ENCODE results near the gene TAF11L4.
"Not testable (repeated sequence)": the region's sequence is repeated elsewhere in the genome, so short reads cannot be mapped to it uniquely, and the experiment has no call there.

The TAF11L4 gene

GRCh38 chr5:17521501-17521900 lies at the start of gene TAF11L4:
Gene TAF11L4, plus strand, starts transcription at chr5:17521801.
- DNase-seq; intact Hi-C loops (cut with DNase I): not testable (repeated sequence)

- DNase-seq; intact Hi-C loops (cut with DNase I): not testable (repeated sequence)
These were observed 46.5 kb upstream of the TAF11L4 start for GRCh38 chr5:17475064-17475463.

- intact Hi-C loops (cut with DNase I), result no loop called here
- no peak for DNase-seq
These were observed 44.6 kb upstream of the TAF11L4 start for GRCh38 chr5:17477043-17477442.

GRCh38 chr5:17477573-17478265 lies 43.9 kb upstream of the TAF11L4 start:
- no peak for DNase-seq
- intact Hi-C loops (cut with DNase I), result no loop called here

GRCh38 chr5:17481378-17481777 lies 40.2 kb upstream of the TAF11L4 start:
- intact Hi-C loops (cut with DNase I), result no loop called here

GRCh38 chr5:17482790-17483189 lies 38.8 kb upstream of the TAF11L4 start:
- DNase-seq, result no peak
- intact Hi-C loops (cut with DNase I), result no loop called here

More at GRCh38 chr5:17481378-17481777, 40.2 kb upstream of the TAF11L4 start:
- DNase-seq, result no peak

- intact Hi-C loops (cut with DNase I), result not testable (repeated sequence)
- peak in 1 of 10 donors; percentile 59 for DNase-seq
These were observed 35.0 kb upstream of the TAF11L4 start for GRCh38 chr5:17486464-17487173.

- no peak for DNase-seq
- intact Hi-C loops (cut with DNase I), result no loop called here
These were observed 34.5 kb upstream of the TAF11L4 start for GRCh38 chr5:17487174-17487512.

GRCh38 chr5:17491257-17491656 lies 30.3 kb upstream of the TAF11L4 start:
- DNase-seq, result peak in 1 of 10 donors; percentile 73
- intact Hi-C loops (cut with DNase I), result not testable (repeated sequence)

GRCh38 chr5:17492770-17493169 lies 28.8 kb upstream of the TAF11L4 start:
- DNase-seq, result no peak
- intact Hi-C loops (cut with DNase I), result no loop called here

GRCh38 chr5:17497446-17497845 lies 24.2 kb upstream of the TAF11L4 start:
- DNase-seq, result no peak
- intact Hi-C loops (cut with DNase I), result no loop called here

- intact Hi-C loops (cut with DNase I); DNase-seq: not testable (repeated sequence)
These were observed 23.7 kb upstream of the TAF11L4 start, which contains the start of gene TAF11L2 for GRCh38 chr5:17497931-17498330. Gene TAF11L2, plus strand, starts transcription at chr5:17498231.

GRCh38 chr5:17511775-17512325 lies 9.8 kb upstream of the TAF11L4 start:
- DNase-seq, result peak in 3 of 10 donors; percentile 60 to 74 (median 64)
- intact Hi-C loops (cut with DNase I), result no loop called here

GRCh38 chr5:17517526-17517925 lies 4.1 kb upstream of the TAF11L4 start:
- DNase-seq, result peak in 2 of 10 donors; percentile 83 to 88
- intact Hi-C loops (cut with DNase I), result not testable (repeated sequence)

GRCh38 chr5:17518067-17518466 lies 3.5 kb upstream of the TAF11L4 start, which contains the start of gene TAF11L3:
Gene TAF11L3, plus strand, starts transcription at chr5:17518367.
- DNase-seq; intact Hi-C loops (cut with DNase I): not testable (repeated sequence)

- DNase-seq, result peak in 2 of 10 donors; percentile 15 to 58
- intact Hi-C loops (cut with DNase I), result not testable (repeated sequence)
These were observed 2.1 kb upstream of the TAF11L4 start for GRCh38 chr5:17519508-17519907.

- DNase-seq; intact Hi-C loops (cut with DNase I): not testable (repeated sequence)
These were observed 3.3 kb downstream of the TAF11L4 start, which contains the start of gene TAF11L5 for GRCh38 chr5:17524935-17525334. Gene TAF11L5, plus strand, starts transcription at chr5:17525235.

- DNase-seq, result peak in 5 of 10 donors; percentile 24 to 85 (median 76)
- intact Hi-C loops (cut with DNase I), result not testable (repeated sequence)
These were observed 4.9 kb downstream of the TAF11L4 start for GRCh38 chr5:17526504-17526903.

- DNase-seq; intact Hi-C loops (cut with DNase I): not testable (repeated sequence)
These were observed 6.8 kb downstream of the TAF11L4 start, which contains the start of gene TAF11L6 for GRCh38 chr5:17528369-17528768. Gene TAF11L6, plus strand, starts transcription at chr5:17528669.

Measured in posterior cingulate gyrus (tissue), 11 donors.